ENCODE results near the gene PCYOX1L. TPM values are rescaled to one million over a fixed set of nuclear protein-coding genes. Genes with fewer than 3 reads are reported as not detected.
A peak's percentile ranks its signal among the peaks of the same experiment; 100 is the strongest.

Gene PCYOX1L
- total RNA-seq, 1 experiment from 2014 or later: 15.9 TPM

DNA sequence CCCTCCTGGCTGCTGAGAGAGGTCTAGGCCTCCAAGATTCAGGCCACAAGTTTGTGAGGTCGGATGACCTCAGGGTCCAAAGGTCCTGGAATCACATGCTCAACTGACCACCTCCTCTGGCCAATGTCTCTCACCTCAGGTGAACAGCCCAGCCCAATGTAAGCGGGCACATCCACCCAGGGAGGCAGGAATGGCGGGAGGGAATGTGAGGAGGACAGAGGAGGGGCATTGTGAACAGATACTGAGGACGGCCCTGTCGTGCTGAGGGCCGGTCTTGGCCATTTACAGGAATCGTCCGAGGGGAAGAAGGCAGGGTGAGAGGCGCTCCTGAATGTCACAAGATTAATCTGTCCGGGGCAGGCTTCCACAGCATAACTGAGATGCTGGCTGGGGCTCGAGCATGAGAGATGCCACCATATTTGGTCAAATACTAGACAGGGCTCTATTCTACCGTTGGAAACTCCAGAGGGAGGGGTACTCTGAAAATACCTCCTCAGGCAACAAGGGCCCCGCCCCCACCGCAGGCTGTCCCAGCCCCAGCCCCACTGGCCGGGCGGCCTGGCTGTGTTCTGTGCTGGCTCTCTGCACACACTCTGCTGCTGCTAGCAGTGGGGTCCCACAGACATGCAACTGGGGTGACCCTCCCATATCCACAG, 22.7 kb downstream of the PCYOX1L start (continued):
- TF ChIP-seq, protein P1, sequence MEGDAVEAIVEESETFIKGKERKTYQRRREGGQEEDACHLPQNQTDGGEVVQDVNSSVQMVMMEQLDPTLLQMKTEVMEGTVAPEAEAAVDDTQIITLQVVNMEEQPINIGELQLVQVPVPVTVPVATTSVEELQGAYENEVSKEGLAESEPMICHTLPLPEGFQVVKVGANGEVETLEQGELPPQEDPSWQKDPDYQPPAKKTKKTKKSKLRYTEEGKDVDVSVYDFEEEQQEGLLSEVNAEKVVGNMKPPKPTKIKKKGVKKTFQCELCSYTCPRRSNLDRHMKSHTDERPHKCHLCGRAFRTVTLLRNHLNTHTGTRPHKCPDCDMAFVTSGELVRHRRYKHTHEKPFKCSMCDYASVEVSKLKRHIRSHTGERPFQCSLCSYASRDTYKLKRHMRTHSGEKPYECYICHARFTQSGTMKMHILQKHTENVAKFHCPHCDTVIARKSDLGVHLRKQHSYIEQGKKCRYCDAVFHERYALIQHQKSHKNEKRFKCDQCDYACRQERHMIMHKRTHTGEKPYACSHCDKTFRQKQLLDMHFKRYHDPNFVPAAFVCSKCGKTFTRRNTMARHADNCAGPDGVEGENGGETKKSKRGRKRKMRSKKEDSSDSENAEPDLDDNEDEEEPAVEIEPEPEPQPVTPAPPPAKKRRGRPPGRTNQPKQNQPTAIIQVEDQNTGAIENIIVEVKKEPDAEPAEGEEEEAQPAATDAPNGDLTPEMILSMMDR (IDR thresholded peaks at IDR 0.05 in 2 of 3, conservative IDR thresholded peaks at IDR 0.05 in 1 of 3; ENCODE audit: borderline replicate concordance in 1 of 3, insufficient read depth in 1 of 3, low read depth in 2 of 3, low read length in 2 of 3): no peak
- TF ChIP-seq SRF (IDR thresholded peaks at IDR 0.05; ENCODE audit: low read depth) (no peak), CEBPB (IDR thresholded peaks at IDR 0.05; ENCODE audit: low read depth) (no peak), ZNF274 (IDR thresholded peaks at IDR 0.05; ENCODE audit: low read depth, low read length) (no peak), FOSL1 (IDR thresholded peaks at IDR 0.05; ENCODE audit: low read depth) (no peak), JUND (IDR thresholded peaks at IDR 0.05) (no peak), ELF1 (IDR thresholded peaks at IDR 0.05; ENCODE audit: borderline replicate concordance, low read depth) (no peak), POLR2A (IDR thresholded peaks at IDR 0.05; ENCODE audit: borderline replicate concordance, extremely low read depth, insufficient read depth, insufficient read length) (no peak), SIN3A (IDR thresholded peaks at IDR 0.05; ENCODE audit: low read depth) (no peak), ZFX (IDR thresholded peaks at IDR 0.05) (no peak), EZH2phosphoT487 (IDR thresholded peaks at IDR 0.05; ENCODE audit: borderline replicate concordance) (no peak), RAD21 (IDR thresholded peaks at IDR 0.05; ENCODE audit: low read depth) (no peak)

DNA sequence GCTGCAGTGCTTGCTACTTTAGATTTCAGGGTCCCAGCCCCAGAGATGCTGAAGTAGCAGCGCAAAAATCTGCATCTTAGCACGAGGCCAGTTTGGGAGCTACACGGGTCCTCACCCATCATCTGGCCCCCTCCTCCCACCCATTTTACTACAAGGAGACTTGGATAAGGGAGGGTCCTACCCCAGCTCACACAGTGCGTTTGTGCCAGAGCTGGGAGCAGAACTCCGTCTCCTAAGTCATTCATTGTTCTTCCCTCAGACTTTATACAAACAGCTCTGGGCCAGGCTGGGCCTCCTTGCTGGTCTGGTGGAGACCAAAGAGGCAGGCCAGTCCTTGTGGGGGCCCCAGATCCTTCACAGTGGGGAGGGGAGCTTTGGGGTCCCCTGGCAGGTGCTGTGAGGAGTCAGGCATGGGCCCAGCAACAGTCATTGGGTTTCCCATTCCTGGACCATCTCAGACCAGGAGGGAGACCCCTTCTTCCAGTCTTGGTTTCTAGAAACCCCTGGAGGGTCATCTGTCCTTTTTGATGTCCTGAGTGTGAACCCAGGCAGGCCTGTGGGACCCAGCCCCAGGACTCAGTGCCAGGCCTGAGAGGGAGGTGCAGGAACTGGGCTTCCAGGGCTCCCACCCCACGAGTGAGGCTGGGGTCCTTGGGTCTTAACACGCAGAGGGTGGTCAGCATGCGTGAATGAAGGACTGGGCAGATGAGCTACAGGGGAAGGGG, 23.6 kb downstream of the PCYOX1L start:
- BruUV-seq (replicated peaks): no TSS peak
- Histone ChIP-seq H3K9ac (ENCODE audit: low read length) (no peak overlapping the region), H3K9me2 (ENCODE audit: insufficient read depth) (no peaks in the 10 kb centered on the region), H3K4me1 (ENCODE audit: control insufficient read depth in 1 of 2, insufficient read depth in 2 of 2, low read length in 2 of 2) (peaks cover 0 to 6% of the 10 kb centered on the region in 2 experiments; a peak in 2 of 4 replicates), H3K27ac (ENCODE audit: low read depth, low read length) (no peak overlapping the region), H3K79me2 (ENCODE audit: insufficient read depth, low read length) (no peaks in the 10 kb centered on the region), H3K36me3 (ENCODE audit: control insufficient read depth in 1 of 2, insufficient read depth in 2 of 2, low read length in 2 of 2) (no peaks in the 10 kb centered on the region), H2AFZ (ENCODE audit: low read depth, low read length, poor library complexity, severe bottlenecking) (no peak overlapping the region), H3K4me3 (replicated peaks in 1 of 2; ENCODE audit: low read depth in 1 of 2, low read length in 2 of 2) (no peak overlapping the region), H4K20me1 (ENCODE audit: insufficient read depth) (no peaks in the 10 kb centered on the region), H3K4me2 (ENCODE audit: low read length) (peak overlapping the region; percentile 33), H3K27me3 (ENCODE audit: insufficient read depth, low read length) (no peaks in the 10 kb centered on the region), H3K9me3 (ENCODE audit: control insufficient read depth in 1 of 2, insufficient read depth in 1 of 2, low read depth in 1 of 2, low read length in 2 of 2) (no peaks in the 10 kb centered on the region)
- DNase-seq (ENCODE audit: low read depth, low spot score) (no peak), ATAC-seq (peak; percentile 50; the same call in 1 of the 2 replicates)
- intact Hi-C loops (cut with micrococcal nuclease): no loop called here
- ChIA-PET POLR2A (no interaction called here), RAD21 (ENCODE audit: low non-redundant PET in 1 of 2, low total read pairs in 2 of 2, uncharacterized antibody in 2 of 2, unreplicated experiment in 2 of 2) (interaction anchor here in 1 of 2 experiments (0.7 to 2.2 kb wide), 3 partner anchors 53 to 237 kb away, joined by 3 to 8 read pairs (median 4); no protein-coding TSS in a partner anchor), CTCF (interaction anchor here (0.7 to 2.6 kb wide), 13 partner anchors 8 to 237 kb away, joined by 3 to 20 read pairs (median 6); no protein-coding TSS in a partner anchor)
- TF ChIP-seq, protein P1 (IDR thresholded peaks at IDR 0.05 in 2 of 3, conservative IDR thresholded peaks at IDR 0.05 in 1 of 3; ENCODE audit: borderline replicate concordance in 1 of 3, insufficient read depth in 1 of 3, low read depth in 2 of 3, low read length in 2 of 3): no peak
- TF ChIP-seq EGR1 (IDR thresholded peaks at IDR 0.05; ENCODE audit: low read depth) (no peak), POLR2A (IDR thresholded peaks at IDR 0.05; ENCODE audit: borderline replicate concordance, extremely low read depth, insufficient read depth, insufficient read length) (no peak), EZH2phosphoT487 (IDR thresholded peaks at IDR 0.05; ENCODE audit: borderline replicate concordance) (no peak), JUND (IDR thresholded peaks at IDR 0.05) (no peak), CEBPB (IDR thresholded peaks at IDR 0.05; ENCODE audit: low read depth) (no peak), RAD21 (IDR thresholded peaks at IDR 0.05; ENCODE audit: low read depth) (no peak), CBX3 (IDR thresholded peaks at IDR 0.05; ENCODE audit: low read depth) (no peak), SIN3A (IDR thresholded peaks at IDR 0.05; ENCODE audit: low read depth) (no peak), ZNF274 (IDR thresholded peaks at IDR 0.05; ENCODE audit: low read depth, low read length) (no peak)
